ENCODE measurements around the gene LPA.
"Not testable (repeated sequence)": the region's sequence is repeated elsewhere in the genome, so short reads cannot be mapped to it uniquely, and the experiment has no call there.

LPA gene

GRCh38 chr6:160664198-160664597, at the start of gene LPA:
Gene LPA, minus strand, starts transcription at chr6:160664275. Its CDS starts 61 bp downstream, at chr6:160664214.
- not testable (repeated sequence) for DNase-seq (ENCODE audit: extremely low spot score, insufficient read length, low read depth); FAIRE-seq

GRCh38 chr6:160708993-160709392, 44.9 kb upstream of the LPA start:
- DNase-seq (ENCODE audit: extremely low spot score, insufficient read length, low read depth), result not testable (repeated sequence)

GRCh38 chr6:160704688-160705087, 40.6 kb upstream of the LPA start:
- not testable (repeated sequence) for FAIRE-seq

More at GRCh38 chr6:160708993-160709392, 44.9 kb upstream of the LPA start:
- FAIRE-seq, result not testable (repeated sequence)

GRCh38 chr6:160701918-160702680, 38.0 kb upstream of the LPA start, which contains the start of gene PLG:
Gene PLG, plus strand, starts transcription at chr6:160702244. Its CDS starts 61 bp downstream, at chr6:160702305.
- not testable (repeated sequence) for DNase-seq (ENCODE audit: extremely low spot score, insufficient read length, low read depth); FAIRE-seq

More at GRCh38 chr6:160704688-160705087, 40.6 kb upstream of the LPA start:
- DNase-seq (ENCODE audit: extremely low spot score, insufficient read length, low read depth), result not testable (repeated sequence)

GRCh38 chr6:160697826-160698225, 33.8 kb upstream of the LPA start:
- DNase-seq (ENCODE audit: extremely low spot score, insufficient read length, low read depth), result no peak
- FAIRE-seq, result no peak

GRCh38 chr6:160696884-160697283, 32.8 kb upstream of the LPA start:
- DNase-seq (ENCODE audit: extremely low spot score, insufficient read length, low read depth); FAIRE-seq: not testable (repeated sequence)

GRCh38 chr6:160695622-160696021, 31.5 kb upstream of the LPA start:
- not testable (repeated sequence) for FAIRE-seq; DNase-seq (ENCODE audit: extremely low spot score, insufficient read length, low read depth)

GRCh38 chr6:160695025-160695424, 30.9 kb upstream of the LPA start:
- DNase-seq (ENCODE audit: extremely low spot score, insufficient read length, low read depth); FAIRE-seq: not testable (repeated sequence)

GRCh38 chr6:160692369-160692959, 28.4 kb upstream of the LPA start:
- FAIRE-seq (no peak), DNase-seq (ENCODE audit: extremely low spot score, insufficient read length, low read depth) (no peak)

- FAIRE-seq (no peak), DNase-seq (ENCODE audit: extremely low spot score, insufficient read length, low read depth) (no peak)
Observed at GRCh38 chr6:160691617-160692016, 27.5 kb upstream of the LPA start.

GRCh38 chr6:160690458-160690857, 26.4 kb upstream of the LPA start:
- no peak for DNase-seq (ENCODE audit: extremely low spot score, insufficient read length, low read depth)

GRCh38 chr6:160685762-160686450, 21.8 kb upstream of the LPA start:
- DNase-seq (ENCODE audit: extremely low spot score, insufficient read length, low read depth) (no peak), FAIRE-seq (no peak)

More at GRCh38 chr6:160690458-160690857, 26.4 kb upstream of the LPA start:
- no peak for FAIRE-seq

GRCh38 chr6:160685101-160685761, 21.2 kb upstream of the LPA start:
- FAIRE-seq, result not testable (repeated sequence)

GRCh38 chr6:160679402-160679769, 15.3 kb upstream of the LPA start:
- DNase-seq (ENCODE audit: extremely low spot score, insufficient read length, low read depth) (no peak), FAIRE-seq (no peak)

More at GRCh38 chr6:160685101-160685761, 21.2 kb upstream of the LPA start:
- not testable (repeated sequence) for DNase-seq (ENCODE audit: extremely low spot score, insufficient read length, low read depth)

- no peak for FAIRE-seq
- no peak for DNase-seq (ENCODE audit: extremely low spot score, insufficient read length, low read depth)
Observed at GRCh38 chr6:160678744-160679401, 14.8 kb upstream of the LPA start.

GRCh38 chr6:160678230-160678629, 14.2 kb upstream of the LPA start:
- FAIRE-seq (no peak), DNase-seq (ENCODE audit: extremely low spot score, insufficient read length, low read depth) (no peak)

- FAIRE-seq, result not testable (repeated sequence)
Observed at GRCh38 chr6:160676418-160676817, 12.3 kb upstream of the LPA start.

GRCh38 chr6:160668589-160668988, 4.5 kb upstream of the LPA start:
- FAIRE-seq (no peak), DNase-seq (ENCODE audit: extremely low spot score, insufficient read length, low read depth) (no peak)

More at GRCh38 chr6:160676418-160676817, 12.3 kb upstream of the LPA start:
- not testable (repeated sequence) for DNase-seq (ENCODE audit: extremely low spot score, insufficient read length, low read depth)
